HepG2 (cell line): ENCODE measurements around the gene ZNF106. TPM values are rescaled to one million over a fixed set of nuclear protein-coding genes. Genes with fewer than 3 reads are reported as not detected.

Experiments used
- BCL3 ChIP-seq: sonication (generic); formaldehyde crosslinking; IDR thresholded peaks from 2 replicates; pipeline ENCODE4 v1.5.1; 2020; ENCODE audit warnings: mild to moderate bottlenecking, missing genetic modification reagents, moderate library complexity
- EED ChIP-seq: sonication (generic); formaldehyde crosslinking; IDR thresholded peaks from 2 replicates; pipeline ENCODE4 v1.5.0; 2020; ENCODE audit warnings: mild to moderate bottlenecking, missing genetic modification reagents
- GMEB1 ChIP-seq: sonication (generic); formaldehyde crosslinking; IDR thresholded peaks from 2 replicates; pipeline ENCODE4 v1.5.1; 2020; ENCODE audit warnings: missing genetic modification reagents, mild to moderate bottlenecking, borderline replicate concordance
- HDAC1 ChIP-seq: sonication (generic); formaldehyde crosslinking; IDR thresholded peaks from 2 replicates; pipeline ENCODE4 v1.5.1; 2020; ENCODE audit warnings: mild to moderate bottlenecking, missing genetic modification reagents
- KLF9 ChIP-seq: IDR thresholded peaks from 2 replicates; pipeline ENCODE4 v1.6.1; 2016; ENCODE audit warnings: low read depth
- MED1 ChIP-seq: sonication (generic); formaldehyde crosslinking; IDR thresholded peaks from 2 replicates; pipeline ENCODE4 v1.4.0; 2020; ENCODE audit warnings: missing genetic modification reagents
- MYC ChIP-seq: sonication (generic); formaldehyde crosslinking; IDR thresholded peaks from 2 replicates; pipeline ENCODE4 v1.9.0; 2021; ENCODE audit warnings: missing genetic modification reagents, borderline replicate concordance
- NCOR1 ChIP-seq: fragments of 200-600 bp; sonication (generic); IDR thresholded peaks from 2 replicates; pipeline ENCODE4 v1.7.0; 2017; ENCODE audit warnings: antibody characterized with exemption, low read length, borderline replicate concordance
- NR2F6 ChIP-seq, 2 experiments: IDR thresholded peaks; 2 replicates each; pipeline ENCODE4 v1.6.1; 2016; ENCODE audit warnings: antibody characterized with exemption in 1 of 2, mild to moderate bottlenecking in 1 of 2
- NRL ChIP-seq: sonication (generic); formaldehyde crosslinking; IDR thresholded peaks from 2 replicates; pipeline ENCODE4 v1.5.0; 2020; ENCODE audit warnings: missing genetic modification reagents, mild to moderate bottlenecking, moderate library complexity, borderline replicate concordance
- PATZ1 ChIP-seq: sonication (generic); formaldehyde crosslinking; IDR thresholded peaks from 2 replicates; pipeline ENCODE4 v1.4.0; 2020; ENCODE audit warnings: missing genetic modification reagents
- PITX1 ChIP-seq: sonication (generic); formaldehyde crosslinking; IDR thresholded peaks from 2 replicates; pipeline ENCODE4 v1.5.1; 2020; ENCODE audit warnings: mild to moderate bottlenecking, missing genetic modification reagents
- RBM22 ChIP-seq: fragments of 200-400 bp; formaldehyde crosslinking; optimal IDR thresholded peaks from 2 replicates; pipeline ENCODE3; 2017; ENCODE audit warnings: mild to moderate bottlenecking, low read length, moderate library complexity
- SALL2 ChIP-seq: sonication (generic); formaldehyde crosslinking; IDR thresholded peaks from 2 replicates; pipeline ENCODE4 v1.8.1; 2023; ENCODE audit warnings: mild to moderate bottlenecking, missing genetic modification reagents, inconsistent platforms
- SKIL ChIP-seq: sonication (generic); formaldehyde crosslinking; IDR thresholded peaks from 2 replicates; pipeline ENCODE4 v1.8.0; 2022; ENCODE audit warnings: missing genetic modification reagents, mild to moderate bottlenecking, moderate library complexity, borderline replicate concordance
- ZBTB8A ChIP-seq: sonication (generic); formaldehyde crosslinking; IDR thresholded peaks from 2 replicates; pipeline ENCODE4 v1.4.0; 2020; ENCODE audit warnings: mild to moderate bottlenecking, low read depth, missing genetic modification reagents, borderline replicate concordance
- ZNF180 ChIP-seq: sonication (generic); formaldehyde crosslinking; IDR thresholded peaks from 2 replicates; pipeline ENCODE4 v1.4.0; 2020; ENCODE audit warnings: low read depth, missing genetic modification reagents, borderline replicate concordance
- ZNF605 ChIP-seq: sonication (generic); formaldehyde crosslinking; IDR thresholded peaks from 2 replicates; pipeline ENCODE4 v1.8.0; 2022; ENCODE audit warnings: mild to moderate bottlenecking, missing genetic modification reagents
- ZNF670 ChIP-seq: sonication (generic); formaldehyde crosslinking; IDR thresholded peaks from 2 replicates; pipeline ENCODE4 v1.8.0; 2022; ENCODE audit warnings: mild to moderate bottlenecking, missing genetic modification reagents, borderline replicate concordance
- ZNF713 ChIP-seq: sonication (generic); formaldehyde crosslinking; IDR thresholded peaks from 2 replicates; pipeline ENCODE4 v1.4.0; 2020; ENCODE audit warnings: mild to moderate bottlenecking, missing genetic modification reagents
- ZNF839 ChIP-seq: sonication (generic); formaldehyde crosslinking; IDR thresholded peaks from 2 replicates; pipeline ENCODE4 v1.4.0; 2020; ENCODE audit warnings: missing genetic modification reagents, mild to moderate bottlenecking, borderline replicate concordance
- polyA plus RNA-seq, 8 experiments: library from polyadenylated mRNA; depleted of rRNA in 3 of 8; stranded (reverse) in 7 of 8; unstranded in 1 of 8; fragments of >200 nt; fragmentation: Illumina TruSeq in 4 of 8; extraction: Trizol in 4 of 8; gene quantifications; 2 replicates each; pipeline versions ENCODE4 v1.2.1 to v1.2.3, GENCODE V29; 2011 to 2016; ENCODE audit warnings: low read depth in 4 of 8, missing spikeins in 1 of 8, mixed read lengths in 1 of 8; ENCODE audit not compliant: insufficient read depth in 1 of 8
- total RNA-seq, 5 experiments: library from RNA; depleted of rRNA; stranded (reverse); fragments of >200 nt; fragmentation: Illumina TruSeq; extraction: Trizol; gene quantifications; 2 replicates each; pipeline ENCODE4 v1.2.3, GENCODE V29; 2016; ENCODE audit warnings: low read depth in 1 of 5

ZNF106 gene
- total and polyA plus RNA-seq, 2 of the 13 experiments (the other 11 are each of a cell fraction or from before 2014, with no cell fraction given), result 12.5 to 35.1 TPM

GRCh38 chr15:42495361-42496212, 4.6 kb upstream of the ZNF106 start, which contains the start of gene SNAP23 (continued):
- TF ChIP-seq HDAC1 (CRISPR knock-in tag) (peak; percentile 87), NRL (CRISPR knock-in tag) (peak; percentile 65; the same call in 1 of the 2 replicates), ZBTB8A (CRISPR knock-in tag) (no peak), ZNF605 (peak; percentile 67), GMEB1 (CRISPR knock-in tag) (peak; percentile 56; the same call in 1 of the 2 replicates), NCOR1 (no peak), SKIL (peak; percentile 49; the same call in 1 of the 2 replicates), EED (CRISPR knock-in tag) (no peak), KLF9 (CRISPR knock-in tag) (peak; percentile 54; the same call in 1 of the 2 replicates), BCL3 (CRISPR knock-in tag) (0 out of 2 replicates have a peak, but pooled peaks have one; percentile 28), PITX1 (peak; percentile 79), PATZ1 (CRISPR knock-in tag) (peak; percentile 37), ZNF713 (CRISPR knock-in tag) (0 out of 2 replicates have a peak, but pooled peaks have one; percentile 60), RBM22 (no peak), ZNF839 (CRISPR knock-in tag) (peak; percentile 75; the same call in 1 of the 2 replicates), SALL2 (peak; percentile 53; the same call in 1 of the 2 replicates), NR2F6 (IDR thresholded peaks at IDR 0.05) (no peak), NR2F6 (CRISPR knock-in tag; IDR thresholded peaks at IDR 0.05) (peak; percentile 37; the same call in 1 of the 2 replicates), ZNF180 (no peak), MED1 (CRISPR knock-in tag) (0 out of 2 replicates have a peak, but pooled peaks have one; percentile 39), MYC (CRISPR knock-in tag) (peak; percentile 67; the same call in 1 of the 2 replicates), ZNF670 (CRISPR knock-in tag) (peak; percentile 33; the same call in 1 of the 2 replicates)
